ENCODE results near the gene PTH2R. TPM values are rescaled to one million over a fixed set of nuclear protein-coding genes. Genes with fewer than 3 reads are reported as not detected.

PTH2R gene
- total RNA-seq, 1 experiment from 2014 or later: 0.32 TPM

- Mint-ChIP-seq H3K36me3 (ENCODE audit: insufficient read depth, unreplicated experiment) (no peaks in the 10 kb centered on the region), H3K4me1 (ENCODE audit: low read depth, unreplicated experiment) (peaks cover 6% of the 10 kb centered on the region)
- intact Hi-C loops (cut with micrococcal nuclease; ENCODE audit: unreplicated experiment): no loop called here
These were observed 27.4 kb upstream of the PTH2R start for GRCh38 chr2:208379192-208379591.

DNA sequence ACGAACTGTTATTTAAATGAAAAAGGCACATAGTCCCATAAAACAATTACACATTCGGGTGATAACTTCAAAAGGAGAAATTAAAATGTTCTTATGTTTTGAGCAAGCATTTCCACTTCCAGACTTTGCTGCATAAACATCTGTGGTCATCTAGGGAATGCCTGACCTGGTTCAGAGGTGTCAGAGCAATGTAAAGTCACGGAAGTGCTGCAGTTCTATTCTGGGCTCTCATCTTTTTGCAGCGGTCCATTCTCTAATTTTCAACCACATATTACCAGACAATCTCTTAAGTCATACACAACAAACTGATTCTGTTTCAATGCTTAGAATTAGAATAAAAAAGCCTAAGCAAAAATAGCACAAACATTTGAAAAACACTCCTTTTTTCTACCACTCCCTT, 22.0 kb upstream of the PTH2R start:
- no peak overlapping the region for H3K4me3 ChIP-seq (ENCODE audit: low read depth, low read length)
- H3K36me3 Mint-ChIP-seq (ENCODE audit: insufficient read depth, unreplicated experiment): no peaks in the 10 kb centered on the region
- BruUV-seq (replicated peaks): no TSS peak
- no peak for DNase-seq
- no peaks in the 10 kb centered on the region for H3K9me3 Mint-ChIP-seq (ENCODE audit: unreplicated experiment)
- ChIA-PET CTCF (no interaction called here), POLR2A (no interaction called here)
- H3K4me1 ChIP-seq: no peaks in the 10 kb centered on the region
- H3K4me3 Mint-ChIP-seq (ENCODE audit: unreplicated experiment): no peak overlapping the region
- H3K27me3 ChIP-seq (replicated peaks; ENCODE audit: control insufficient read depth, insufficient read depth, low read length): no peaks in the 10 kb centered on the region
- H3K27ac Mint-ChIP-seq (ENCODE audit: unreplicated experiment): no peak overlapping the region
- peaks cover 6% of the 10 kb centered on the region for H3K4me1 Mint-ChIP-seq (ENCODE audit: low read depth, unreplicated experiment)
- H3K36me3 ChIP-seq (ENCODE audit: control insufficient read depth, insufficient read depth, low read length): no peaks in the 10 kb centered on the region
- intact Hi-C loops (cut with micrococcal nuclease; ENCODE audit: unreplicated experiment): no loop called here
- H3K27me3 Mint-ChIP-seq (ENCODE audit: insufficient read depth, unreplicated experiment): peaks cover 8% of the 10 kb centered on the region
- no peaks in the 10 kb centered on the region; the same call in 1 of the 2 replicates for H3K9me3 ChIP-seq
- TF ChIP-seq CTCF (IDR thresholded peaks at IDR 0.05; ENCODE audit: insufficient read depth in 1 of 2, low read depth in 1 of 2, low read length in 1 of 2, severe bottlenecking in 1 of 2, unreplicated experiment in 1 of 2): no peak

More at GRCh38 chr2:208379192-208379591, 27.4 kb upstream of the PTH2R start:
- Mint-ChIP-seq H3K27ac (ENCODE audit: unreplicated experiment) (no peak overlapping the region), H3K27me3 (ENCODE audit: insufficient read depth, unreplicated experiment) (peaks cover 5% of the 10 kb centered on the region), H3K9me3 (ENCODE audit: unreplicated experiment) (no peaks in the 10 kb centered on the region), H3K4me3 (ENCODE audit: unreplicated experiment) (no peak overlapping the region)
- no peak for TF ChIP-seq CTCF (IDR thresholded peaks at IDR 0.05; ENCODE audit: insufficient read depth in 1 of 2, low read depth in 1 of 2, low read length in 1 of 2, severe bottlenecking in 1 of 2, unreplicated experiment in 1 of 2)
- no TSS peak for BruUV-seq (replicated peaks)
- Histone ChIP-seq H3K27me3 (replicated peaks; ENCODE audit: control insufficient read depth, insufficient read depth, low read length) (no peaks in the 10 kb centered on the region), H3K4me3 (ENCODE audit: low read depth, low read length) (no peak overlapping the region), H3K36me3 (ENCODE audit: control insufficient read depth, insufficient read depth, low read length) (no peaks in the 10 kb centered on the region), H3K9me3 (no peaks in the 10 kb centered on the region; the same call in 1 of the 2 replicates), H3K4me1 (no peaks in the 10 kb centered on the region)
- CTCF ChIA-PET: no interaction called here
- DNase-seq: no peak
- POLR2A ChIA-PET: no interaction called here

- POLR2A ChIA-PET: no interaction called here
- H3K9me3 Mint-ChIP-seq (ENCODE audit: unreplicated experiment): no peaks in the 10 kb centered on the region
- H3K4me1 ChIP-seq: no peaks in the 10 kb centered on the region
- H3K4me3 ChIP-seq (ENCODE audit: low read depth, low read length): no peak overlapping the region
- no TSS peak for BruUV-seq (replicated peaks)
- DNase-seq: no peak
- H3K27me3 ChIP-seq (replicated peaks; ENCODE audit: control insufficient read depth, insufficient read depth, low read length): no peaks in the 10 kb centered on the region
- no peaks in the 10 kb centered on the region for H3K9me3 ChIP-seq
- peaks cover 4% of the 10 kb centered on the region for H3K4me1 Mint-ChIP-seq (ENCODE audit: low read depth, unreplicated experiment)
- intact Hi-C loops (cut with micrococcal nuclease; ENCODE audit: unreplicated experiment): no loop called here
- H3K36me3 ChIP-seq (ENCODE audit: control insufficient read depth, insufficient read depth, low read length): no peaks in the 10 kb centered on the region
- no peak for TF ChIP-seq CTCF (IDR thresholded peaks at IDR 0.05; ENCODE audit: insufficient read depth in 1 of 2, low read depth in 1 of 2, low read length in 1 of 2, severe bottlenecking in 1 of 2, unreplicated experiment in 1 of 2)
- CTCF ChIA-PET: no interaction called here
- H3K27ac Mint-ChIP-seq (ENCODE audit: unreplicated experiment): no peak overlapping the region
- no peak overlapping the region for H3K4me3 Mint-ChIP-seq (ENCODE audit: unreplicated experiment)
- no peaks in the 10 kb centered on the region for H3K36me3 Mint-ChIP-seq (ENCODE audit: insufficient read depth, unreplicated experiment)
- peaks cover 8% of the 10 kb centered on the region for H3K27me3 Mint-ChIP-seq (ENCODE audit: insufficient read depth, unreplicated experiment)
These were observed 20.1 kb upstream of the PTH2R start for GRCh38 chr2:208386541-208386940.

Data from Caco-2 (cell line).